Esophagus muscularis mucosa (tissue), 3 donors: Measurements from ENCODE around the gene PDGFRB.

Source experiments
- CTCF ChIP-seq, 3 experiments: fragments of 200-600 bp in 2 of 3; fragments of 450-650 bp in 1 of 3; sonication (generic) in 2 of 3; IDR thresholded peaks; one replicate each; pipeline ENCODE4 v1.5.1; 2017 to 2019; ENCODE audit warnings: antibody characterized with exemption in 3 of 3, mild to moderate bottlenecking in 2 of 3, moderate library complexity in 1 of 3
- POLR2A ChIP-seq: fragments of 450-650 bp; IDR thresholded peaks from one replicate; pipeline ENCODE4 v1.6.1; 2017; ENCODE audit warnings: antibody characterized with exemption, moderate library complexity, mild to moderate bottlenecking, low read depth

GRCh38 chr5:150113047-150113744, 42.4 kb downstream of the PDGFRB start:
- no peak for TF ChIP-seq CTCF (IDR thresholded peaks at IDR 0.05)
- TF ChIP-seq POLR2A = no peak
